Osteoblast (primary cell): ENCODE data around the gene PAX4. TPM values are rescaled to one million over a fixed set of nuclear protein-coding genes. Genes with fewer than 3 reads are reported as not detected.

Experiments used
- DNase-seq: peaks from one replicate; pipeline ENCODE4 v3.0.0; 2011; ENCODE audit warnings: low spot score, mixed read lengths; ENCODE audit not compliant: insufficient read length; ENCODE audit errors: missing footprints
- H2AFZ ChIP-seq: 2 replicates; pipeline ENCODE4 v1.6.0; 2011; ENCODE audit warnings: mild to moderate bottlenecking, low read length
- H3K27ac ChIP-seq: 2 replicates; pipeline ENCODE4 v1.5.1; 2011; ENCODE audit warnings: mild to moderate bottlenecking, low read depth, low read length, moderate library complexity
- H3K27me3 ChIP-seq: 2 replicates; pipeline ENCODE4 v1.6.0; 2012; ENCODE audit warnings: mild to moderate bottlenecking, control low read depth, inconsistent platforms, low read length, moderate library complexity; ENCODE audit not compliant: insufficient read depth
- H3K36me3 ChIP-seq: 2 replicates; pipeline ENCODE4 v1.5.1; 2011; ENCODE audit warnings: mild to moderate bottlenecking, low read length, control low read depth, moderate library complexity; ENCODE audit not compliant: insufficient read depth
- H3K4me1 ChIP-seq: 2 replicates; pipeline ENCODE4 v1.5.1; 2011; ENCODE audit warnings: mild to moderate bottlenecking, low read length, control low read depth, moderate library complexity; ENCODE audit not compliant: insufficient read depth
- H3K4me2 ChIP-seq: 2 replicates; pipeline ENCODE4 v1.6.0; 2011; ENCODE audit warnings: mild to moderate bottlenecking, low read length; ENCODE audit not compliant: insufficient read depth
- H3K4me3 ChIP-seq: fragments of 200-600 bp; sonication (generic); 3 replicates; pipeline ENCODE4 v1.5.1; 2012; ENCODE audit warnings: mild to moderate bottlenecking, low read length, inconsistent platforms; ENCODE audit not compliant: insufficient read depth
- H3K79me2 ChIP-seq: 2 replicates; pipeline ENCODE4 v1.6.0; 2012; ENCODE audit warnings: mild to moderate bottlenecking, low read length, control low read depth, inconsistent platforms; ENCODE audit not compliant: insufficient read depth
- H3K9me3 ChIP-seq: 2 replicates; pipeline ENCODE4 v1.5.1; 2011; ENCODE audit warnings: low read depth, low read length, control low read depth
- H4K20me1 ChIP-seq: 2 replicates; pipeline ENCODE4 v1.6.0; 2012; ENCODE audit warnings: mild to moderate bottlenecking, low read length, control low read depth; ENCODE audit not compliant: insufficient read depth
- CTCF ChIP-seq: IDR thresholded peaks from 2 replicates; pipeline ENCODE4 v1.5.1; 2011; ENCODE audit warnings: mild to moderate bottlenecking, low read depth, low read length, moderate library complexity; ENCODE audit errors: extremely low read depth
- total RNA-seq: library from RNA; depleted of rRNA; stranded (reverse); fragments of >200 nt; gene quantifications from 2 replicates; pipeline ENCODE4 v1.2.3, GENCODE V29; 2012

PAX4 gene
- total RNA-seq, 1 donor, result not detected

- peaks cover 71% of the 10 kb centered on the region for H4K20me1 ChIP-seq
- H3K4me1 ChIP-seq, result peaks cover 12% of the 10 kb centered on the region
- no peak overlapping the region for H3K27ac ChIP-seq
- TF ChIP-seq CTCF, result no peak
- H3K9me3 ChIP-seq, result no peaks in the 10 kb centered on the region
- no peaks in the 10 kb centered on the region for H3K27me3 ChIP-seq
- no peak overlapping the region for H3K4me3 ChIP-seq
- DNase-seq, result no peak
- peaks cover 12% of the 10 kb centered on the region for H3K36me3 ChIP-seq
- peaks cover 100% of the 10 kb centered on the region for H3K79me2 ChIP-seq
- H2AFZ ChIP-seq, result no peak overlapping the region
- H3K4me2 ChIP-seq, result no peak overlapping the region
Measured at GRCh38 chr7:127658970-127659630, 41.2 kb upstream of the PAX4 start.

GRCh38 chr7:127657500-127657899 is 39.6 kb upstream of the PAX4 start:
- no peak for TF ChIP-seq CTCF
- H3K27ac ChIP-seq, result no peak overlapping the region
- no peak overlapping the region for H3K4me3 ChIP-seq
- no peaks in the 10 kb centered on the region for H3K27me3 ChIP-seq
- H4K20me1 ChIP-seq, result peaks cover 81% of the 10 kb centered on the region
- peaks cover 21% of the 10 kb centered on the region for H3K4me1 ChIP-seq
- no peak for DNase-seq
- no peak overlapping the region for H2AFZ ChIP-seq
- no peak overlapping the region for H3K4me2 ChIP-seq
- peaks cover 12% of the 10 kb centered on the region for H3K36me3 ChIP-seq
- no peaks in the 10 kb centered on the region for H3K9me3 ChIP-seq
- peaks cover 100% of the 10 kb centered on the region for H3K79me2 ChIP-seq

- Histone ChIP-seq H3K79me2 (peaks cover 88% of the 10 kb centered on the region), H3K27ac (no peak overlapping the region), H4K20me1 (peaks cover 68% of the 10 kb centered on the region), H3K4me3 (no peak overlapping the region), H2AFZ (no peak overlapping the region), H3K36me3 (peaks cover 12% of the 10 kb centered on the region), H3K27me3 (no peaks in the 10 kb centered on the region), H3K4me1 (peaks cover 29% of the 10 kb centered on the region), H3K4me2 (peak overlapping the region; percentile 86), H3K9me3 (no peaks in the 10 kb centered on the region)
- DNase-seq, result no peak
- no peak for TF ChIP-seq CTCF
Measured at GRCh38 chr7:127655720-127656119, 37.8 kb upstream of the PAX4 start.

GRCh38 chr7:127654404-127655394 is 36.8 kb upstream of the PAX4 start:
- Histone ChIP-seq H3K36me3 (peaks cover 12% of the 10 kb centered on the region), H2AFZ (no peak overlapping the region), H3K9me3 (no peaks in the 10 kb centered on the region), H4K20me1 (peaks cover 66% of the 10 kb centered on the region), H3K4me2 (peak overlapping the region; percentile 86), H3K27me3 (no peaks in the 10 kb centered on the region), H3K4me1 (peaks cover 29% of the 10 kb centered on the region), H3K4me3 (peak overlapping the region; percentile 87), H3K27ac (peak overlapping the region; percentile 40), H3K79me2 (peaks cover 77% of the 10 kb centered on the region)
- DNase-seq, result peak; percentile 68
- TF ChIP-seq CTCF, result no peak
